GM18519 (cell line): Measurements from ENCODE around the gene ZNF211.
A peak's percentile ranks its signal among the peaks of the same experiment; 100 is the strongest.

Experiments
- ATAC-seq: cut with Tn5 transposase; IDR thresholded peaks from one replicate; pipeline ENCODE4 v1.9.1; 2021; ENCODE audit warnings: mild to moderate bottlenecking, moderate library complexity; ENCODE audit not compliant: unreplicated experiment, low FRiP score

The ZNF211 gene

GRCh38 chr19:57632987-57633831 lies at the start of gene ZNF211:
Gene ZNF211 (plus strand): TSS chr19:57633168. CDS start chr19:57633347, 179 bp downstream.
- peak; percentile 80 for ATAC-seq

GRCh38 chr19:57583521-57584416 lies 49.2 kb upstream of the ZNF211 start, which contains the start of gene ZIK1:
Gene ZIK1 (plus strand): TSS chr19:57584145. CDS start chr19:57584357, 212 bp downstream.
- no peak for ATAC-seq

GRCh38 chr19:57587529-57587928 lies 45.4 kb upstream of the ZNF211 start:
- ATAC-seq: no peak

- ATAC-seq: no peak
These were observed 33.6 kb upstream of the ZNF211 start for GRCh38 chr19:57599377-57599760.

GRCh38 chr19:57599761-57600383 lies 33.1 kb upstream of the ZNF211 start, which contains the start of gene ZNF530:
Gene ZNF530 (plus strand): TSS chr19:57599885. CDS start chr19:57604346, 4,461 bp downstream.
- ATAC-seq: peak; percentile 63

- no peak for ATAC-seq
These were observed 26.0 kb upstream of the ZNF211 start for GRCh38 chr19:57606931-57607330.

GRCh38 chr19:57611113-57611512 lies 21.9 kb upstream of the ZNF211 start:
- ATAC-seq: no peak

- ATAC-seq: peak; percentile 94
These were observed 18.8 kb upstream of the ZNF211 start, which contains the start of gene ZNF134 for GRCh38 chr19:57613941-57614743. Gene ZNF134 (plus strand): TSS chr19:57614242. CDS start chr19:57619469, 5,227 bp downstream.

GRCh38 chr19:57615346-57615745 lies 17.6 kb upstream of the ZNF211 start:
- ATAC-seq: no peak

- no peak for ATAC-seq
These were observed 12.2 kb upstream of the ZNF211 start for GRCh38 chr19:57620673-57621348.

GRCh38 chr19:57623091-57623490 lies 9.9 kb upstream of the ZNF211 start:
- no peak for ATAC-seq

GRCh38 chr19:57633832-57634131 lies 814 bp downstream of the ZNF211 start:
- no peak for ATAC-seq

- no peak for ATAC-seq
These were observed 4.4 kb downstream of the ZNF211 start for GRCh38 chr19:57637379-57637778.

GRCh38 chr19:57641715-57642234 lies 8.8 kb downstream of the ZNF211 start:
- ATAC-seq: no peak

- ATAC-seq: no peak
These were observed 9.6 kb downstream of the ZNF211 start for GRCh38 chr19:57642396-57643046.

GRCh38 chr19:57643734-57644133 lies 10.8 kb downstream of the ZNF211 start:
- no peak for ATAC-seq

- no peak for ATAC-seq
These were observed 15.5 kb downstream of the ZNF211 start for GRCh38 chr19:57648331-57649003.

- ATAC-seq: no peak
These were observed 18.7 kb downstream of the ZNF211 start for GRCh38 chr19:57651654-57651996.
